ENCODE results near the gene NF1. TPM values are rescaled to one million over a fixed set of nuclear protein-coding genes. Genes with fewer than 3 reads are reported as not detected.

The NF1 gene
- total RNA-seq, 1 donor from 2014 or later: 42.5 TPM

GRCh38 chr17:31236712-31237111, 141.9 kb downstream of the NF1 start:
- H3K9me3 ChIP-seq (replicated peaks): peaks cover 6% of the 10 kb centered on the region
- H3K4me3 ChIP-seq: no peak overlapping the region
- no peaks in the 10 kb centered on the region for H3K27me3 ChIP-seq (ENCODE audit: low read depth)
- intact Hi-C loops (cut with micrococcal nuclease): no loop called here
- no peak for DNase-seq
- H3K4me1 ChIP-seq: peaks cover 7% of the 10 kb centered on the region
- no peak overlapping the region for H3K27ac ChIP-seq (replicated peaks)
- peaks cover 89% of the 10 kb centered on the region for H3K36me3 ChIP-seq
- no peak for TF ChIP-seq CTCF (IDR thresholded peaks at IDR 0.05; ENCODE audit: borderline replicate concordance)

- TF ChIP-seq CTCF (IDR thresholded peaks at IDR 0.05; ENCODE audit: borderline replicate concordance): no peak
- peaks cover 81% of the 10 kb centered on the region for H3K36me3 ChIP-seq
- peaks cover 7% of the 10 kb centered on the region for H3K4me1 ChIP-seq
- H3K27me3 ChIP-seq (ENCODE audit: low read depth): no peaks in the 10 kb centered on the region
- H3K4me3 ChIP-seq: no peak overlapping the region
- H3K9me3 ChIP-seq (replicated peaks): peaks cover 6% of the 10 kb centered on the region
- H3K27ac ChIP-seq (replicated peaks): no peak overlapping the region
- intact Hi-C loops (cut with micrococcal nuclease): no loop called here
- no peak for DNase-seq
Measured at GRCh38 chr17:31241116-31241515, 146.3 kb downstream of the NF1 start.

GRCh38 chr17:31248986-31249834, 154.4 kb downstream of the NF1 start:
- no peaks in the 10 kb centered on the region for H3K27me3 ChIP-seq (ENCODE audit: low read depth)
- H3K4me1 ChIP-seq: peaks cover 26% of the 10 kb centered on the region
- TF ChIP-seq CTCF (IDR thresholded peaks at IDR 0.05; ENCODE audit: borderline replicate concordance): no peak
- peaks cover 46% of the 10 kb centered on the region for H3K36me3 ChIP-seq
- no peak for DNase-seq
- peak overlapping the region; percentile 59 for H3K27ac ChIP-seq (replicated peaks)
- no peaks in the 10 kb centered on the region for H3K9me3 ChIP-seq (replicated peaks)
- no peak overlapping the region for H3K4me3 ChIP-seq
- intact Hi-C loops (cut with micrococcal nuclease): no loop called here

- peak overlapping the region; percentile 59 for H3K27ac ChIP-seq (replicated peaks)
- no peaks in the 10 kb centered on the region for H3K27me3 ChIP-seq (ENCODE audit: low read depth)
- DNase-seq: no peak
- H3K9me3 ChIP-seq (replicated peaks): no peaks in the 10 kb centered on the region
- intact Hi-C loops (cut with micrococcal nuclease): no loop called here
- H3K36me3 ChIP-seq: peaks cover 40% of the 10 kb centered on the region
- TF ChIP-seq CTCF (IDR thresholded peaks at IDR 0.05; ENCODE audit: borderline replicate concordance): no peak
- H3K4me1 ChIP-seq: peaks cover 26% of the 10 kb centered on the region
- no peak overlapping the region for H3K4me3 ChIP-seq
Measured at GRCh38 chr17:31249835-31250141, 155.0 kb downstream of the NF1 start.

- Histone ChIP-seq H3K27ac (replicated peaks) (peak overlapping the region; percentile 59), H3K9me3 (replicated peaks) (no peaks in the 10 kb centered on the region), H3K4me3 (no peak overlapping the region), H3K4me1 (peaks cover 26% of the 10 kb centered on the region), H3K36me3 (peaks cover 36% of the 10 kb centered on the region), H3K27me3 (ENCODE audit: low read depth) (no peaks in the 10 kb centered on the region)
- no peak for DNase-seq
- intact Hi-C loops (cut with micrococcal nuclease): no loop called here
- TF ChIP-seq CTCF (IDR thresholded peaks at IDR 0.05; ENCODE audit: borderline replicate concordance): no peak
Measured at GRCh38 chr17:31250229-31250628, 155.5 kb downstream of the NF1 start.

Data from left ventricle myocardium inferior (tissue), 1 donor.